Measurements from ENCODE around the gene RUFY2.

Gene RUFY2

GRCh38 chr10:68364101-68364886 lies 42.8 kb downstream of the RUFY2 start:
- H4K20me1 ChIP-seq (ENCODE audit: insufficient read depth, low read length), result no peaks in the 10 kb centered on the region
- TF ChIP-seq CTCF (IDR thresholded peaks at IDR 0.05; ENCODE audit: low read length) (no peak), EZH2 (IDR thresholded peaks at IDR 0.05; ENCODE audit: borderline replicate concordance, low read length) (no peak)
- no peak overlapping the region for H3K4me3 ChIP-seq (ENCODE audit: low read depth, low read length, poor library complexity, severe bottlenecking)
- no peaks in the 10 kb centered on the region for H3K9me3 ChIP-seq (ENCODE audit: low read length)
- no peaks in the 10 kb centered on the region for H3K27me3 ChIP-seq (ENCODE audit: insufficient read depth, low read length)
- H3F3A ChIP-seq (ENCODE audit: insufficient read depth, low read length), result no peaks in the 10 kb centered on the region
- no peaks in the 10 kb centered on the region for H3K9me2 ChIP-seq (ENCODE audit: low read depth, low read length)
- H3K4me2 ChIP-seq (ENCODE audit: low read length), result no peak overlapping the region
- H3K79me2 ChIP-seq (ENCODE audit: insufficient read depth, low read length), result no peaks in the 10 kb centered on the region
- peaks cover 6% of the 10 kb centered on the region for H3K4me1 ChIP-seq (ENCODE audit: insufficient read depth, low read length, severe bottlenecking)
- no peaks in the 10 kb centered on the region for H3K36me3 ChIP-seq (ENCODE audit: insufficient read depth, low read length)
- no peak overlapping the region for H3K27ac ChIP-seq (ENCODE audit: low read depth, low read length, poor library complexity, severe bottlenecking)
- no peak overlapping the region for H2AFZ ChIP-seq (ENCODE audit: low read length)
- no peak overlapping the region for H3K9ac ChIP-seq (ENCODE audit: low read length)

GRCh38 chr10:68362590-68362989 lies 44.5 kb downstream of the RUFY2 start:
- no peak overlapping the region for H3K4me3 ChIP-seq (ENCODE audit: low read depth, low read length, poor library complexity, severe bottlenecking)
- TF ChIP-seq EZH2 (IDR thresholded peaks at IDR 0.05; ENCODE audit: borderline replicate concordance, low read length) (no peak), CTCF (IDR thresholded peaks at IDR 0.05; ENCODE audit: low read length) (no peak)
- no peaks in the 10 kb centered on the region for H3K79me2 ChIP-seq (ENCODE audit: insufficient read depth, low read length)
- no peaks in the 10 kb centered on the region for H3F3A ChIP-seq (ENCODE audit: insufficient read depth, low read length)
- no peaks in the 10 kb centered on the region for H3K9me2 ChIP-seq (ENCODE audit: low read depth, low read length)
- no peaks in the 10 kb centered on the region for H4K20me1 ChIP-seq (ENCODE audit: insufficient read depth, low read length)
- no peak overlapping the region for H3K4me2 ChIP-seq (ENCODE audit: low read length)
- H3K9ac ChIP-seq (ENCODE audit: low read length), result no peak overlapping the region
- no peaks in the 10 kb centered on the region for H3K27me3 ChIP-seq (ENCODE audit: insufficient read depth, low read length)
- peaks cover 6% of the 10 kb centered on the region for H3K4me1 ChIP-seq (ENCODE audit: insufficient read depth, low read length, severe bottlenecking)
- H3K9me3 ChIP-seq (ENCODE audit: low read length), result no peaks in the 10 kb centered on the region
- no peak overlapping the region for H3K27ac ChIP-seq (ENCODE audit: low read depth, low read length, poor library complexity, severe bottlenecking)
- no peaks in the 10 kb centered on the region for H3K36me3 ChIP-seq (ENCODE audit: insufficient read depth, low read length)
- no peak overlapping the region for H2AFZ ChIP-seq (ENCODE audit: low read length)

GRCh38 chr10:68359189-68359588 lies 47.9 kb downstream of the RUFY2 start:
- no peaks in the 10 kb centered on the region for H3K36me3 ChIP-seq (ENCODE audit: insufficient read depth, low read length)
- no peak overlapping the region for H2AFZ ChIP-seq (ENCODE audit: low read length)
- no peak overlapping the region for H3K27ac ChIP-seq (ENCODE audit: low read depth, low read length, poor library complexity, severe bottlenecking)
- no peak for TF ChIP-seq CTCF (IDR thresholded peaks at IDR 0.05; ENCODE audit: low read length)
- no peak for TF ChIP-seq EZH2 (IDR thresholded peaks at IDR 0.05; ENCODE audit: borderline replicate concordance, low read length)
- H3K9me3 ChIP-seq (ENCODE audit: low read length), result no peaks in the 10 kb centered on the region
- H3K79me2 ChIP-seq (ENCODE audit: insufficient read depth, low read length), result no peaks in the 10 kb centered on the region
- no peaks in the 10 kb centered on the region for H3K27me3 ChIP-seq (ENCODE audit: insufficient read depth, low read length)
- no peaks in the 10 kb centered on the region for H3F3A ChIP-seq (ENCODE audit: insufficient read depth, low read length)
- no peaks in the 10 kb centered on the region for H4K20me1 ChIP-seq (ENCODE audit: insufficient read depth, low read length)
- no peak overlapping the region for H3K4me2 ChIP-seq (ENCODE audit: low read length)
- no peaks in the 10 kb centered on the region for H3K9me2 ChIP-seq (ENCODE audit: low read depth, low read length)
- no peak overlapping the region for H3K9ac ChIP-seq (ENCODE audit: low read length)
- H3K4me3 ChIP-seq (ENCODE audit: low read depth, low read length, poor library complexity, severe bottlenecking), result no peak overlapping the region
- H3K4me1 ChIP-seq (ENCODE audit: insufficient read depth, low read length, severe bottlenecking), result peaks cover 6% of the 10 kb centered on the region

Data from OCI-LY1 (cell line).